Right atrium auricular region (tissue), 2 donors: ENCODE data around the gene ME3. TPM values are rescaled to one million over a fixed set of nuclear protein-coding genes. Genes with fewer than 3 reads are reported as not detected.

Experiments used
- DNase-seq: peaks from one replicate; pipeline ENCODE4 v3.0.0-alpha.2; 2019; ENCODE audit warnings: low spot score
- H3K27ac ChIP-seq, 2 donors: fragments of 200-600 bp; sonication (generic); 1 replicate in 1 of 2; 2 replicates in 1 of 2; pipeline ENCODE4 v1.5.1; 2016 to 2019
- H3K27me3 ChIP-seq, 2 donors: fragments of 200-600 bp; sonication (generic); one replicate each; pipeline versions ENCODE4 v1.5.1 to v1.6.0; 2017 to 2019
- H3K36me3 ChIP-seq: fragments of 200-600 bp; sonication (generic); one replicate; pipeline ENCODE4 v1.5.1; 2016
- H3K4me1 ChIP-seq, 2 donors: fragments of 200-600 bp; sonication (generic); one replicate each; pipeline versions ENCODE4 v1.5.1 to v1.6.0; 2017 to 2019
- H3K4me3 ChIP-seq, 2 donors: fragments of 200-600 bp; sonication (generic); 1 replicate in 1 of 2; 2 replicates in 1 of 2; pipeline ENCODE4 v1.5.1; 2017 to 2019; ENCODE audit warnings: mild to moderate bottlenecking in 1 of 2, moderate library complexity in 1 of 2
- H3K9me3 ChIP-seq, 2 donors: fragments of 200-600 bp; sonication (generic); one replicate each; pipeline ENCODE4 v1.5.1; 2019
- CTCF ChIP-seq, 2 donors: fragments of 200-600 bp; sonication (generic); IDR thresholded peaks; one replicate each; pipeline ENCODE4 v1.5.1; 2019; ENCODE audit warnings: antibody characterized with exemption in 2 of 2
- total RNA-seq, 2 donors: library from RNA; depleted of rRNA; stranded (reverse); fragments of >200 nt; gene quantifications; one replicate each; pipeline ENCODE4 v1.1.0, GENCODE V29; 2016

Gene ME3
- total RNA-seq, 2 donors from 2014 or later, result 20.5 to 33.1 TPM

GRCh38 chr11:86625544-86625943 is 46.9 kb downstream of the ME3 start:
- no peak for TF ChIP-seq CTCF (IDR thresholded peaks at IDR 0.05)
- Histone ChIP-seq H3K27me3 (no peaks in the 10 kb centered on the region), H3K36me3 (no peaks in the 10 kb centered on the region), H3K4me3 (no peak overlapping the region), H3K9me3 (no peaks in the 10 kb centered on the region), H3K4me1 (peaks cover 0 to 79% of the 10 kb centered on the region in 2 donors), H3K27ac (peak overlapping the region in 1 of 2 donors; percentile 5)
- no peak for DNase-seq

GRCh38 chr11:86624366-86624765 is 48.0 kb downstream of the ME3 start:
- TF ChIP-seq CTCF (IDR thresholded peaks at IDR 0.05), result no peak
- Histone ChIP-seq H3K27ac (peak overlapping the region; percentile 41 to 57), H3K9me3 (no peaks in the 10 kb centered on the region), H3K4me3 (no peak overlapping the region), H3K36me3 (no peaks in the 10 kb centered on the region), H3K4me1 (peaks cover 0 to 71% of the 10 kb centered on the region in 2 donors), H3K27me3 (no peaks in the 10 kb centered on the region)
- no peak for DNase-seq

- no peak overlapping the region for H3K4me3 ChIP-seq
- peaks cover 0 to 65% of the 10 kb centered on the region in 2 donors for H3K4me1 ChIP-seq
- no peak for TF ChIP-seq CTCF (IDR thresholded peaks at IDR 0.05)
- no peaks in the 10 kb centered on the region for H3K27me3 ChIP-seq
- H3K36me3 ChIP-seq, result no peaks in the 10 kb centered on the region
- no peak for DNase-seq
- peak overlapping the region; percentile 41 to 57 for H3K27ac ChIP-seq
- H3K9me3 ChIP-seq, result no peaks in the 10 kb centered on the region
Observed at GRCh38 chr11:86623736-86624135, 48.7 kb downstream of the ME3 start.

GRCh38 chr11:86623041-86623621 is 49.3 kb downstream of the ME3 start:
- Histone ChIP-seq H3K9me3 (no peaks in the 10 kb centered on the region), H3K4me3 (no peak overlapping the region), H3K36me3 (no peaks in the 10 kb centered on the region), H3K4me1 (peaks cover 0 to 59% of the 10 kb centered on the region in 2 donors), H3K27ac (no peak overlapping the region), H3K27me3 (no peaks in the 10 kb centered on the region)
- no peak for DNase-seq
- no peak for TF ChIP-seq CTCF (IDR thresholded peaks at IDR 0.05)

DNA sequence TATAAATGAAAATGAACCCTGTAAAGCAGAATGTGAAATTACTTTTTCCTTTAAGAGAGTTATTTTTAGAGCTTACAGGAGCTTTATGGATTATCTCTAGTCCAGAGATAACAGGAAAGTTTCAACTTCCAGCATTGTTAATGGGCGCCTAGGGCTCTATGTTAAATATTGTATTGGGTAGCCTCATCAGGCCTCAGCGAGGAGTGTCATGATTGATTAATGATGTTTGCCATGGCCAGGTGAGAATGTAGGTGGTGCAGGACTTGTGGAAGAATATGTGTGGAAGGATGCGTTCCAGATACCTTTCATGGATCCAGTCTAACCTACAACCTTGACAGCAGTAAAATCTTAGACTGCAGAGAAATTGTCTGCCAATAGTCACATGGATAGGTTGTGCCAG is 50.6 kb downstream of the ME3 start:
- no peaks in the 10 kb centered on the region for H3K27me3 ChIP-seq
- no peak for TF ChIP-seq CTCF (IDR thresholded peaks at IDR 0.05)
- no peaks in the 10 kb centered on the region for H3K9me3 ChIP-seq
- no peaks in the 10 kb centered on the region for H3K36me3 ChIP-seq
- H3K27ac ChIP-seq, result peak overlapping the region; percentile 8 to 58
- peaks cover 0 to 48% of the 10 kb centered on the region in 2 donors for H3K4me1 ChIP-seq
- no peak for DNase-seq
- H3K4me3 ChIP-seq, result no peak overlapping the region
